Activated CD8-positive, alpha-beta memory T cell treated with anti-CD3 and anti-CD28 coated beads, Interleukin-2, amount 50 U/mL, for 1 hour (primary cell): Measurements from ENCODE around the gene DMRT1.
"Not testable (repeated sequence)": the region's sequence is repeated elsewhere in the genome, so short reads cannot be mapped to it uniquely, and the experiment has no call there.

Experiments used
- DNase-seq: peaks from one replicate; pipeline ENCODE4 v3.0.0-alpha.2; 2020; ENCODE audit errors: extremely low read depth

DMRT1 gene

GRCh38 chr9:998299-999110 lies 157.0 kb downstream of the DMRT1 start:
- not testable (repeated sequence) for DNase-seq

GRCh38 chr9:1001838-1002237 lies 160.3 kb downstream of the DMRT1 start:
- DNase-seq = no peak

GRCh38 chr9:1002678-1003077 lies 161.2 kb downstream of the DMRT1 start:
- no peak for DNase-seq

- no peak for DNase-seq
Measured at GRCh38 chr9:1005043-1005667, 163.7 kb downstream of the DMRT1 start.

GRCh38 chr9:1007312-1007711 lies 165.8 kb downstream of the DMRT1 start:
- no peak for DNase-seq

- DNase-seq = no peak
Measured at GRCh38 chr9:1008216-1008615, 166.7 kb downstream of the DMRT1 start.

GRCh38 chr9:1009101-1009707 lies 167.7 kb downstream of the DMRT1 start:
- no peak for DNase-seq

GRCh38 chr9:1013021-1013420 lies 171.5 kb downstream of the DMRT1 start:
- no peak for DNase-seq

- DNase-seq = no peak
Measured at GRCh38 chr9:1014225-1014624, 172.7 kb downstream of the DMRT1 start.

GRCh38 chr9:1014640-1015039 lies 173.1 kb downstream of the DMRT1 start:
- DNase-seq = no peak

- no peak for DNase-seq
Measured at GRCh38 chr9:1018121-1018520, 176.6 kb downstream of the DMRT1 start.
